ENCODE measurements around the gene XPNPEP2. TPM values are rescaled to one million over a fixed set of nuclear protein-coding genes. Genes with fewer than 3 reads are reported as not detected.

The XPNPEP2 gene
- total RNA-seq: under 1 TPM; 0.43 to 0.63 TPM

GRCh38 chrX:129738466-129739308 lies at the start of gene XPNPEP2:
XPNPEP2 (plus strand) TSS chrX:129738979; CDS start chrX:129739214, 235 bp downstream.
- DNase-seq (no peak), ATAC-seq (no peak)
- peak within 1 kb of the TSS; percentile 8 for H3K27ac Mint-ChIP-seq
- peaks cover 27% of the 10 kb centered on the region for H3K4me1 Mint-ChIP-seq
- H3K4me3 Mint-ChIP-seq: no peak within 1 kb of the TSS
- H3K27me3 Mint-ChIP-seq: no peaks in the 10 kb centered on the region
- intact Hi-C loops (cut with DNase I, micrococcal nuclease): loop anchor here in 1 of 2 experiments (10.0 kb wide), 1 partner anchor 134 kb away; no protein-coding TSS in a partner anchor
- no peaks in the 10 kb centered on the region for H3K36me3 Mint-ChIP-seq (ENCODE audit: low read depth)
- POLR2A ChIA-PET: no interaction called here
- no peaks in the 10 kb centered on the region for H3K9me3 Mint-ChIP-seq (ENCODE audit: low read depth)
- CTCF ChIA-PET: interaction anchor here (1.5 kb wide), 1 partner anchor 13 kb away, joined by 5 read pairs; no protein-coding TSS in a partner anchor

- DNase-seq: no peak
Measured at GRCh38 chrX:129689796-129690195, 49.0 kb upstream of the XPNPEP2 start.

GRCh38 chrX:129690435-129690834 lies 48.3 kb upstream of the XPNPEP2 start:
- ATAC-seq (no peak), DNase-seq (no peak)
- no peaks in the 10 kb centered on the region for H3K4me1 Mint-ChIP-seq
- no peaks in the 10 kb centered on the region for H3K9me3 Mint-ChIP-seq (ENCODE audit: low read depth)
- H3K27ac Mint-ChIP-seq: no peak overlapping the region
- no peak overlapping the region for H3K4me3 Mint-ChIP-seq
- ChIA-PET POLR2A (no interaction called here), CTCF (no interaction called here)
- no peaks in the 10 kb centered on the region for H3K36me3 Mint-ChIP-seq (ENCODE audit: low read depth)
- intact Hi-C loops (cut with DNase I, micrococcal nuclease): no loop called here
- no peaks in the 10 kb centered on the region for H3K27me3 Mint-ChIP-seq

More at GRCh38 chrX:129689796-129690195, 49.0 kb upstream of the XPNPEP2 start:
- Mint-ChIP-seq H3K4me3 (no peak overlapping the region), H3K4me1 (no peaks in the 10 kb centered on the region), H3K27me3 (no peaks in the 10 kb centered on the region), H3K36me3 (ENCODE audit: low read depth) (no peaks in the 10 kb centered on the region), H3K27ac (no peak overlapping the region), H3K9me3 (ENCODE audit: low read depth) (no peaks in the 10 kb centered on the region)
- POLR2A ChIA-PET: no interaction called here
- CTCF ChIA-PET: no interaction called here
- no peak for ATAC-seq
- intact Hi-C loops (cut with DNase I, micrococcal nuclease): no loop called here

- POLR2A ChIA-PET: no interaction called here
- intact Hi-C loops (cut with DNase I, micrococcal nuclease): no loop called here
- Mint-ChIP-seq H3K9me3 (ENCODE audit: low read depth) (no peaks in the 10 kb centered on the region), H3K4me1 (no peaks in the 10 kb centered on the region), H3K4me3 (no peak overlapping the region), H3K27me3 (no peaks in the 10 kb centered on the region), H3K36me3 (ENCODE audit: low read depth) (no peaks in the 10 kb centered on the region), H3K27ac (no peak overlapping the region)
- no peak for DNase-seq
- ATAC-seq: no peak
- CTCF ChIA-PET: interaction anchor here (0.7 kb wide), 1 partner anchor 38 kb away, joined by 3 read pairs; no protein-coding TSS in a partner anchor
Measured at GRCh38 chrX:129693354-129693753, 45.4 kb upstream of the XPNPEP2 start.

- Mint-ChIP-seq H3K9me3 (ENCODE audit: low read depth) (no peaks in the 10 kb centered on the region), H3K36me3 (ENCODE audit: low read depth) (no peaks in the 10 kb centered on the region), H3K27ac (no peak overlapping the region), H3K4me1 (no peaks in the 10 kb centered on the region), H3K4me3 (no peak overlapping the region), H3K27me3 (no peaks in the 10 kb centered on the region)
- ChIA-PET CTCF (no interaction called here), POLR2A (no interaction called here)
- intact Hi-C loops (cut with DNase I, micrococcal nuclease): no loop called here
- no peak for ATAC-seq
- no peak for DNase-seq
Measured at GRCh38 chrX:129694805-129695204, 44.0 kb upstream of the XPNPEP2 start.

GRCh38 chrX:129695535-129695934 lies 43.2 kb upstream of the XPNPEP2 start:
- POLR2A ChIA-PET: no interaction called here
- intact Hi-C loops (cut with DNase I, micrococcal nuclease): no loop called here
- Mint-ChIP-seq H3K27me3 (no peaks in the 10 kb centered on the region), H3K4me1 (no peaks in the 10 kb centered on the region), H3K9me3 (ENCODE audit: low read depth) (no peaks in the 10 kb centered on the region), H3K4me3 (no peak overlapping the region), H3K36me3 (ENCODE audit: low read depth) (no peaks in the 10 kb centered on the region), H3K27ac (no peak overlapping the region)
- DNase-seq: no peak
- CTCF ChIA-PET: no interaction called here
- ATAC-seq: no peak

- no peak overlapping the region for H3K4me3 Mint-ChIP-seq
Measured at GRCh38 chrX:129695937-129696336, 42.8 kb upstream of the XPNPEP2 start.

GRCh38 chrX:129696463-129697155 lies 42.2 kb upstream of the XPNPEP2 start:
- Mint-ChIP-seq H3K4me3 (no peak overlapping the region), H3K27me3 (no peaks in the 10 kb centered on the region), H3K9me3 (ENCODE audit: low read depth) (no peaks in the 10 kb centered on the region), H3K27ac (no peak overlapping the region), H3K36me3 (ENCODE audit: low read depth) (no peaks in the 10 kb centered on the region), H3K4me1 (no peaks in the 10 kb centered on the region)
- ChIA-PET POLR2A (no interaction called here), CTCF (interaction anchor here (0.9 kb wide), 1 partner anchor 63 kb away, joined by 3 read pairs; no protein-coding TSS in a partner anchor)
- intact Hi-C loops (cut with DNase I, micrococcal nuclease): no loop called here
- no peak for ATAC-seq
- no peak for DNase-seq

More at GRCh38 chrX:129695937-129696336, 42.8 kb upstream of the XPNPEP2 start:
- H3K9me3 Mint-ChIP-seq (ENCODE audit: low read depth): no peaks in the 10 kb centered on the region
- ATAC-seq (no peak), DNase-seq (no peak)
- ChIA-PET CTCF (interaction anchor here (0.9 kb wide), 1 partner anchor 64 kb away, joined by 3 read pairs; no protein-coding TSS in a partner anchor), POLR2A (no interaction called here)
- H3K36me3 Mint-ChIP-seq (ENCODE audit: low read depth): no peaks in the 10 kb centered on the region
- H3K27ac Mint-ChIP-seq: no peak overlapping the region
- intact Hi-C loops (cut with DNase I, micrococcal nuclease): no loop called here
- no peaks in the 10 kb centered on the region for H3K4me1 Mint-ChIP-seq
- no peaks in the 10 kb centered on the region for H3K27me3 Mint-ChIP-seq

GRCh38 chrX:129697204-129697829 lies 41.5 kb upstream of the XPNPEP2 start:
- H3K4me1 Mint-ChIP-seq: no peaks in the 10 kb centered on the region
- intact Hi-C loops (cut with DNase I, micrococcal nuclease): no loop called here
- H3K27ac Mint-ChIP-seq: no peak overlapping the region
- POLR2A ChIA-PET: no interaction called here
- H3K4me3 Mint-ChIP-seq: no peak overlapping the region
- CTCF ChIA-PET: no interaction called here
- H3K36me3 Mint-ChIP-seq (ENCODE audit: low read depth): no peaks in the 10 kb centered on the region
- H3K27me3 Mint-ChIP-seq: no peaks in the 10 kb centered on the region
- no peak for DNase-seq
- no peaks in the 10 kb centered on the region for H3K9me3 Mint-ChIP-seq (ENCODE audit: low read depth)
- ATAC-seq: no peak

- H3K27ac Mint-ChIP-seq: no peak overlapping the region
- no peaks in the 10 kb centered on the region for H3K27me3 Mint-ChIP-seq
- ATAC-seq (no peak), DNase-seq (no peak)
- POLR2A ChIA-PET: no interaction called here
- no peaks in the 10 kb centered on the region for H3K9me3 Mint-ChIP-seq (ENCODE audit: low read depth)
- intact Hi-C loops (cut with DNase I, micrococcal nuclease): no loop called here
- no peaks in the 10 kb centered on the region for H3K36me3 Mint-ChIP-seq (ENCODE audit: low read depth)
- no peak overlapping the region for H3K4me3 Mint-ChIP-seq
- CTCF ChIA-PET: interaction anchor here (1.2 kb wide), 1 partner anchor 148 kb away, joined by 3 read pairs; no protein-coding TSS in a partner anchor
- no peaks in the 10 kb centered on the region for H3K4me1 Mint-ChIP-seq
Measured at GRCh38 chrX:129698150-129698549, 40.6 kb upstream of the XPNPEP2 start.

GRCh38 chrX:129700536-129700935 lies 38.2 kb upstream of the XPNPEP2 start:
- Mint-ChIP-seq H3K27ac (no peak overlapping the region), H3K4me3 (no peak overlapping the region), H3K27me3 (no peaks in the 10 kb centered on the region), H3K36me3 (ENCODE audit: low read depth) (no peaks in the 10 kb centered on the region), H3K9me3 (ENCODE audit: low read depth) (no peaks in the 10 kb centered on the region), H3K4me1 (no peaks in the 10 kb centered on the region)
- no peak for ATAC-seq
- ChIA-PET POLR2A (no interaction called here), CTCF (interaction anchor here (0.7 kb wide), 1 partner anchor 125 kb away, joined by 3 read pairs; no protein-coding TSS in a partner anchor)
- intact Hi-C loops (cut with DNase I, micrococcal nuclease): no loop called here
- DNase-seq: no peak

All from activated CD4-positive, alpha-beta T cell treated with anti-CD3 and anti-CD28 coated beads for 36 hours (primary cell).